Measurements from ENCODE around the gene SPRED2.
A peak's percentile ranks its signal among the peaks of the same experiment; 100 is the strongest.

SPRED2 gene

DNA sequence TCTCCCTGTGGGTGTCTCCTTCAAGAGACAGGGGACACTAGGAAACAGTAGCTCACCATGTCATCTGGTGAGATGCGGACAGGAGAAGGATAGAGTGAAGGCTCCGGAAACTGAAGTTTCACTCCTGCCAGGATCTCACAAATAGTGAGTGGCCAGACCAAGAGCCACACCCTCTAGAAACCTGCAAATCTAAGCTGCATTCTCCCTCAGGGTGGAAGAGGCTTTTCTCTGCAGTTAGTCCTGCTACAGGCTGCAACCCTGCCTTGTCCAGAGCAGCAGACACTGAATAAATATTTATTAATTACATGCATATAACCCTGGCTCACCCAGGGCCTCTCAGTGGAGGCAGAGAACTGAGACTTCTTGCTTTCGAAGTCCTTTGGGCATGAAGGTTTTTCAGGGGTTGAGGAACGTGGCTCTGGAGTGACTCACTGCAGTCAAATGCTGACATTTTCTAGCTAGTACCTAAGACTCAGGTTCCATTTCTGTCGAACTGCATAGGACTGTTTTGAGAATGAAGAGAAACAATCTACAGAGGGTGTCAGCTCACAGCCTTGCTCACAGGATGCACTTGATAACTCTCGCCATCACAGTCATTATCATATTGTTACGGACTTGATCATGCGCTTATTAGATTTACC is 117.5 kb downstream of the SPRED2 start:
- H2AFZ ChIP-seq (ENCODE audit: low read depth, low read length) = no peak overlapping the region
- H3K4me3 ChIP-seq (ENCODE audit: low read length) = no peak overlapping the region
- no peaks in the 10 kb centered on the region for H3K27me3 ChIP-seq (ENCODE audit: low read depth, low read length)
- no peaks in the 10 kb centered on the region for H3K9me3 ChIP-seq (ENCODE audit: insufficient read depth, low read length)
- TF ChIP-seq EZH2phosphoT487 (IDR thresholded peaks at IDR 0.05; ENCODE audit: low read depth) = no peak
- TF ChIP-seq, protein P1, sequence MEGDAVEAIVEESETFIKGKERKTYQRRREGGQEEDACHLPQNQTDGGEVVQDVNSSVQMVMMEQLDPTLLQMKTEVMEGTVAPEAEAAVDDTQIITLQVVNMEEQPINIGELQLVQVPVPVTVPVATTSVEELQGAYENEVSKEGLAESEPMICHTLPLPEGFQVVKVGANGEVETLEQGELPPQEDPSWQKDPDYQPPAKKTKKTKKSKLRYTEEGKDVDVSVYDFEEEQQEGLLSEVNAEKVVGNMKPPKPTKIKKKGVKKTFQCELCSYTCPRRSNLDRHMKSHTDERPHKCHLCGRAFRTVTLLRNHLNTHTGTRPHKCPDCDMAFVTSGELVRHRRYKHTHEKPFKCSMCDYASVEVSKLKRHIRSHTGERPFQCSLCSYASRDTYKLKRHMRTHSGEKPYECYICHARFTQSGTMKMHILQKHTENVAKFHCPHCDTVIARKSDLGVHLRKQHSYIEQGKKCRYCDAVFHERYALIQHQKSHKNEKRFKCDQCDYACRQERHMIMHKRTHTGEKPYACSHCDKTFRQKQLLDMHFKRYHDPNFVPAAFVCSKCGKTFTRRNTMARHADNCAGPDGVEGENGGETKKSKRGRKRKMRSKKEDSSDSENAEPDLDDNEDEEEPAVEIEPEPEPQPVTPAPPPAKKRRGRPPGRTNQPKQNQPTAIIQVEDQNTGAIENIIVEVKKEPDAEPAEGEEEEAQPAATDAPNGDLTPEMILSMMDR (IDR thresholded peaks at IDR 0.05; ENCODE audit: low read depth, low read length) = no peak
- H3K4me2 ChIP-seq (ENCODE audit: low read length) = no peak overlapping the region
- 0 out of 2 replicates have a peak, but pooled peaks cover 3% of the 10 kb centered on the region for H3K79me2 ChIP-seq (ENCODE audit: low read length)
- H3K36me3 ChIP-seq (replicated peaks; ENCODE audit: low read depth, low read length) = peaks cover 36% of the 10 kb centered on the region
- H3K27ac ChIP-seq (ENCODE audit: low read length) = no peak overlapping the region
- peaks cover 9% of the 10 kb centered on the region for H4K20me1 ChIP-seq (ENCODE audit: insufficient read depth, low read length)
- H3K4me1 ChIP-seq (ENCODE audit: low read length) = peaks cover 22% of the 10 kb centered on the region
- H3K9ac ChIP-seq (ENCODE audit: low read length) = no peak overlapping the region

- Histone ChIP-seq H3K79me2 (ENCODE audit: low read length) (no peaks in the 10 kb centered on the region), H3K9me3 (ENCODE audit: insufficient read depth, low read length) (no peaks in the 10 kb centered on the region), H2AFZ (ENCODE audit: low read depth, low read length) (no peak overlapping the region), H3K4me1 (ENCODE audit: low read length) (peaks cover 12% of the 10 kb centered on the region), H3K27me3 (ENCODE audit: low read depth, low read length) (no peaks in the 10 kb centered on the region), H3K4me3 (ENCODE audit: low read length) (no peak overlapping the region), H3K4me2 (ENCODE audit: low read length) (no peak overlapping the region), H3K36me3 (replicated peaks; ENCODE audit: low read depth, low read length) (peaks cover 36% of the 10 kb centered on the region), H4K20me1 (ENCODE audit: insufficient read depth, low read length) (peaks cover 9% of the 10 kb centered on the region), H3K27ac (ENCODE audit: low read length) (no peak overlapping the region), H3K9ac (ENCODE audit: low read length) (no peak overlapping the region)
- no peak for TF ChIP-seq EZH2phosphoT487 (IDR thresholded peaks at IDR 0.05; ENCODE audit: low read depth)
- TF ChIP-seq, protein P1 (IDR thresholded peaks at IDR 0.05; ENCODE audit: low read depth, low read length) = no peak
Measured at GRCh38 chr2:65313954-65314256, 118.5 kb downstream of the SPRED2 start.

GRCh38 chr2:65313126-65313953 is 119.1 kb downstream of the SPRED2 start:
- Histone ChIP-seq H3K4me2 (ENCODE audit: low read length) (0 out of 2 replicates have a peak overlapping the region, but pooled peaks have one; percentile 13), H3K9me3 (ENCODE audit: insufficient read depth, low read length) (no peaks in the 10 kb centered on the region), H3K9ac (ENCODE audit: low read length) (no peak overlapping the region), H3K4me1 (ENCODE audit: low read length) (peaks cover 9% of the 10 kb centered on the region), H3K27me3 (ENCODE audit: low read depth, low read length) (no peaks in the 10 kb centered on the region), H4K20me1 (ENCODE audit: insufficient read depth, low read length) (peaks cover 9% of the 10 kb centered on the region), H2AFZ (ENCODE audit: low read depth, low read length) (no peak overlapping the region), H3K27ac (ENCODE audit: low read length) (no peak overlapping the region), H3K79me2 (ENCODE audit: low read length) (no peaks in the 10 kb centered on the region), H3K4me3 (ENCODE audit: low read length) (no peak overlapping the region), H3K36me3 (replicated peaks; ENCODE audit: low read depth, low read length) (peaks cover 36% of the 10 kb centered on the region)
- TF ChIP-seq, protein P1 (IDR thresholded peaks at IDR 0.05; ENCODE audit: low read depth, low read length) = no peak
- no peak for TF ChIP-seq EZH2phosphoT487 (IDR thresholded peaks at IDR 0.05; ENCODE audit: low read depth)

DNA sequence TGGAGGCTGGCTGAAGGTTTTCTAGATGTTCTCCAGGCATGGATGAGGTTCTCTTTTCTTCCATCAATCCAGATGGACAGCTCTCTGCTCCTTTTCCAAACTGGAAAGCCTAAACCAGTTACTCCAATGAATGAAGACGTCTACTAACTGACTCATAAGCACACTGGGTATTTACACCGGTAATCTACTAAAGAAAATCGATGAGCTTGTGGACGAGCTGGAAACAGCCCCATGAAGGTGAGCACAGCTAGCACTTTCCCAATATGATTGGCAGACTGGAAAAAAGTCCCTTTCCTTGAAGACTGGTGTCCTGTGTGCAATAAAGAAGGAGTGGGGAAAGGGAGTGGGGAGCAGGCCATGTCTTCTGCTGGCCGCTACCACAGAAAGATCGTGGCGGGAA is 120.8 kb downstream of the SPRED2 start:
- Histone ChIP-seq H3K27me3 (ENCODE audit: low read depth, low read length) (no peaks in the 10 kb centered on the region), H4K20me1 (ENCODE audit: insufficient read depth, low read length) (peaks cover 9% of the 10 kb centered on the region), H3K4me2 (ENCODE audit: low read length) (no peak overlapping the region), H3K79me2 (ENCODE audit: low read length) (no peaks in the 10 kb centered on the region), H3K9ac (ENCODE audit: low read length) (no peak overlapping the region), H3K4me1 (ENCODE audit: low read length) (peaks cover 9% of the 10 kb centered on the region), H3K36me3 (replicated peaks; ENCODE audit: low read depth, low read length) (peaks cover 35% of the 10 kb centered on the region), H2AFZ (ENCODE audit: low read depth, low read length) (no peak overlapping the region), H3K9me3 (ENCODE audit: insufficient read depth, low read length) (no peaks in the 10 kb centered on the region), H3K4me3 (ENCODE audit: low read length) (no peak overlapping the region), H3K27ac (ENCODE audit: low read length) (no peak overlapping the region)
- TF ChIP-seq EZH2phosphoT487 (IDR thresholded peaks at IDR 0.05; ENCODE audit: low read depth) = no peak
- TF ChIP-seq, protein P1 (IDR thresholded peaks at IDR 0.05; ENCODE audit: low read depth, low read length) = no peak
